Uterus (tissue), 2 donors: ENCODE data around the gene IDH2.

Experiments used
- POLR2A ChIP-seq, 2 donors: fragments of 450-650 bp; IDR thresholded peaks; one replicate each; pipeline ENCODE4 v1.6.1; 2016; ENCODE audit warnings: antibody characterized with exemption in 2 of 2, mild to moderate bottlenecking in 1 of 2, moderate library complexity in 1 of 2
- TF ChIP-seq, protein P1 (sequence below), 4 experiments: fragments of 200-600 bp in 2 of 4; fragments of 450-650 bp in 2 of 4; sonication (generic) in 2 of 4; IDR thresholded peaks; one replicate each; pipeline ENCODE4 v1.5.1; 2016 to 2019; ENCODE audit warnings: antibody characterized with exemption in 4 of 4, mild to moderate bottlenecking in 2 of 4, moderate library complexity in 1 of 4

- TF ChIP-seq, protein P1, sequence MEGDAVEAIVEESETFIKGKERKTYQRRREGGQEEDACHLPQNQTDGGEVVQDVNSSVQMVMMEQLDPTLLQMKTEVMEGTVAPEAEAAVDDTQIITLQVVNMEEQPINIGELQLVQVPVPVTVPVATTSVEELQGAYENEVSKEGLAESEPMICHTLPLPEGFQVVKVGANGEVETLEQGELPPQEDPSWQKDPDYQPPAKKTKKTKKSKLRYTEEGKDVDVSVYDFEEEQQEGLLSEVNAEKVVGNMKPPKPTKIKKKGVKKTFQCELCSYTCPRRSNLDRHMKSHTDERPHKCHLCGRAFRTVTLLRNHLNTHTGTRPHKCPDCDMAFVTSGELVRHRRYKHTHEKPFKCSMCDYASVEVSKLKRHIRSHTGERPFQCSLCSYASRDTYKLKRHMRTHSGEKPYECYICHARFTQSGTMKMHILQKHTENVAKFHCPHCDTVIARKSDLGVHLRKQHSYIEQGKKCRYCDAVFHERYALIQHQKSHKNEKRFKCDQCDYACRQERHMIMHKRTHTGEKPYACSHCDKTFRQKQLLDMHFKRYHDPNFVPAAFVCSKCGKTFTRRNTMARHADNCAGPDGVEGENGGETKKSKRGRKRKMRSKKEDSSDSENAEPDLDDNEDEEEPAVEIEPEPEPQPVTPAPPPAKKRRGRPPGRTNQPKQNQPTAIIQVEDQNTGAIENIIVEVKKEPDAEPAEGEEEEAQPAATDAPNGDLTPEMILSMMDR (IDR thresholded peaks at IDR 0.05), result no peak
- no peak for TF ChIP-seq POLR2A (IDR thresholded peaks at IDR 0.05)
Observed at GRCh38 chr15:90141646-90142045, 39.4 kb upstream of the IDH2 start.
